HepG2 (cell line): ENCODE results near the gene SERTAD2. TPM values are rescaled to one million over a fixed set of nuclear protein-coding genes. Genes with fewer than 3 reads are reported as not detected.

ENCODE experiments used
- AFF4 ChIP-seq: sonication (generic); formaldehyde crosslinking; IDR thresholded peaks from 2 replicates; pipeline ENCODE4 v1.4.0; 2020; ENCODE audit warnings: missing genetic modification reagents
- GTF2F1 ChIP-seq: fragments of 150-350 bp; IDR thresholded peaks from 2 replicates; pipeline ENCODE4 v1.6.1; 2014; ENCODE audit warnings: low read length
- NCOR1 ChIP-seq: fragments of 200-600 bp; sonication (generic); IDR thresholded peaks from 2 replicates; pipeline ENCODE4 v1.7.0; 2017; ENCODE audit warnings: antibody characterized with exemption, low read length, borderline replicate concordance
- NR3C1 ChIP-seq: sonication (generic); formaldehyde crosslinking; IDR thresholded peaks from 2 replicates; pipeline ENCODE4 v1.4.0; 2020; ENCODE audit warnings: missing genetic modification reagents
- RBM39 ChIP-seq: fragments of 200-400 bp; formaldehyde crosslinking; IDR thresholded peaks from one replicate; pipeline ENCODE4 v1.6.1; 2018; ENCODE audit warnings: antibody characterized with exemption, mild to moderate bottlenecking, low read depth, low read length; ENCODE audit not compliant: poor library complexity, severe bottlenecking
- SMC3 ChIP-seq: IDR thresholded peaks from 2 replicates; pipeline ENCODE4 v1.6.1; 2011; ENCODE audit warnings: low read length, improper control_type of control experiment
- SOX6 ChIP-seq, 2 experiments: fragments of 450-650 bp in 1 of 2; sonication (generic) in 1 of 2; formaldehyde crosslinking in 1 of 2; IDR thresholded peaks; 2 replicates each; pipeline versions ENCODE4 v1.4.0 to v1.6.1; 2017 to 2020; ENCODE audit warnings: antibody characterized with exemption in 1 of 2, mild to moderate bottlenecking in 1 of 2, missing genetic modification reagents in 1 of 2
- SP5 ChIP-seq: IDR thresholded peaks from 2 replicates; pipeline ENCODE4 v1.6.1; 2016; ENCODE audit warnings: low read depth, borderline replicate concordance
- TARDBP ChIP-seq: sonication (generic); formaldehyde crosslinking; IDR thresholded peaks from 2 replicates; pipeline ENCODE4 v1.8.0; 2022; ENCODE audit warnings: mild to moderate bottlenecking, missing genetic modification reagents
- ZNF572 ChIP-seq: sonication (generic); formaldehyde crosslinking; IDR thresholded peaks from 2 replicates; pipeline ENCODE4 v1.5.1; 2020; ENCODE audit warnings: mild to moderate bottlenecking, missing genetic modification reagents
- ZNF576 ChIP-seq: sonication (generic); formaldehyde crosslinking; IDR thresholded peaks from 2 replicates; pipeline ENCODE4 v1.4.0; 2020; ENCODE audit warnings: mild to moderate bottlenecking, missing genetic modification reagents
- ZSCAN29 ChIP-seq: sonication (generic); formaldehyde crosslinking; conservative IDR thresholded peaks from 2 replicates; pipeline ENCODE4 v1.4.0; 2020; ENCODE audit warnings: mild to moderate bottlenecking, missing genetic modification reagents
- polyA plus RNA-seq, 8 experiments: library from polyadenylated mRNA; depleted of rRNA in 3 of 8; stranded (reverse) in 7 of 8; unstranded in 1 of 8; fragments of >200 nt; fragmentation: Illumina TruSeq in 4 of 8; extraction: Trizol in 4 of 8; gene quantifications; 2 replicates each; pipeline versions ENCODE4 v1.2.1 to v1.2.3, GENCODE V29; 2011 to 2016; ENCODE audit warnings: low read depth in 4 of 8, missing spikeins in 1 of 8, mixed read lengths in 1 of 8; ENCODE audit not compliant: insufficient read depth in 1 of 8
- total RNA-seq, 5 experiments: library from RNA; depleted of rRNA; stranded (reverse); fragments of >200 nt; fragmentation: Illumina TruSeq; extraction: Trizol; gene quantifications; 2 replicates each; pipeline ENCODE4 v1.2.3, GENCODE V29; 2016; ENCODE audit warnings: low read depth in 1 of 5
- TF ChIP-seq, protein P1 (sequence below): sonication (generic); formaldehyde crosslinking; IDR thresholded peaks from 2 replicates; pipeline ENCODE4 v1.4.0; 2020; ENCODE audit warnings: missing genetic modification reagents
- TF ChIP-seq, protein P2 (sequence below): IDR thresholded peaks from 2 replicates; pipeline ENCODE4 v1.6.1; 2016; ENCODE audit warnings: low read depth, missing genetic modification reagents, missing compliant biosample characterization
- TF ChIP-seq, protein P3 (sequence below): sonication (generic); formaldehyde crosslinking; IDR thresholded peaks from 2 replicates; pipeline ENCODE4 v1.9.0; 2022; ENCODE audit warnings: low read depth, missing genetic modification reagents

SERTAD2 gene
- total and polyA plus RNA-seq, 2 of the 13 experiments (the other 11 are each of a cell fraction or from before 2014, with no cell fraction given), result 6.7 to 22.6 TPM

DNA sequence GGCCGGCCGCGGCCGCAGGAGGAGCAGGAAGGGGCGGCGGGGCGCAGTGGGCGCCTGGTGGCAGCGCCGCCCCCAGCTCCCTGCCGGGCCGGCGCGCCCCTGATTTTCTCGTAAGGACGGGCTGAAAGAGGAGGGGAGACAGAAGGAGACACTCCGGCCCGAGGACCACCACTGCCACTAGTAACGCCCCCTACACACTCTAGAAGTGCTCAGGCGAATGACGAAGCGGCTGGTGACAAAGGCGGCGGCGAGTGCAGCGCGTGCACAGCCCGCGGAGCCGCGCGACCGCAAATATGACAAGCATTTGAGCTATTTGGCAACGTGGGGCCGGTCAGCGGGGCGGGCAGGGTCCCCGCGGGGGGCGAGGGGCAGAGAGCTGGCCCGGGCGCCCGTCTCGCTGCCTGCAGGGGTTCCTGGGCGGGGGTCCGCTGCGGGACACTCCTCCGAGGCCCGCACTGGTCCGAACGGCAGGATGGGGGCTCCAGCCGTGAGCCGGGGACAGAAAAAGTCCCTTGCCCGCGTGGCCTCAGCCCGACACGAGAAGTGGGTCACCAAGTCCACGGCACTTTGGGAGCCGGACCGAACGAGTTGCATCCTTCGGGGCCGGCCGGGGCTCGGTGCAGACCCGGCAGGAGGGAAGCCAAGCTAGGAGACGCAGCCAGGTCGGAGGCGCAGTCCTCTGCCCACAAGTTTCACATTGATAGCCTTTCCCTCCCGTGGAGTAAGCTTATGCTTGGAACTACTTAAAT, 524 bp upstream of the SERTAD2 start (continued):
- TF ChIP-seq ZNF576 (CRISPR knock-in tag), result peak; percentile 81; the same call in 1 of the 2 replicates
- TF ChIP-seq, protein P1, sequence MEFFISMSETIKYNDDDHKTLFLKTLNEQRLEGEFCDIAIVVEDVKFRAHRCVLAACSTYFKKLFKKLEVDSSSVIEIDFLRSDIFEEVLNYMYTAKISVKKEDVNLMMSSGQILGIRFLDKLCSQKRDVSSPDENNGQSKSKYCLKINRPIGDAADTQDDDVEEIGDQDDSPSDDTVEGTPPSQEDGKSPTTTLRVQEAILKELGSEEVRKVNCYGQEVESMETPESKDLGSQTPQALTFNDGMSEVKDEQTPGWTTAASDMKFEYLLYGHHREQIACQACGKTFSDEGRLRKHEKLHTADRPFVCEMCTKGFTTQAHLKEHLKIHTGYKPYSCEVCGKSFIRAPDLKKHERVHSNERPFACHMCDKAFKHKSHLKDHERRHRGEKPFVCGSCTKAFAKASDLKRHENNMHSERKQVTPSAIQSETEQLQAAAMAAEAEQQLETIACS (CRISPR knock-in tag), result peak; percentile 96
- TF ChIP-seq ZSCAN29 (CRISPR knock-in tag), result no peak; the same call in 1 of the 2 replicates
- TF ChIP-seq, protein P2, sequence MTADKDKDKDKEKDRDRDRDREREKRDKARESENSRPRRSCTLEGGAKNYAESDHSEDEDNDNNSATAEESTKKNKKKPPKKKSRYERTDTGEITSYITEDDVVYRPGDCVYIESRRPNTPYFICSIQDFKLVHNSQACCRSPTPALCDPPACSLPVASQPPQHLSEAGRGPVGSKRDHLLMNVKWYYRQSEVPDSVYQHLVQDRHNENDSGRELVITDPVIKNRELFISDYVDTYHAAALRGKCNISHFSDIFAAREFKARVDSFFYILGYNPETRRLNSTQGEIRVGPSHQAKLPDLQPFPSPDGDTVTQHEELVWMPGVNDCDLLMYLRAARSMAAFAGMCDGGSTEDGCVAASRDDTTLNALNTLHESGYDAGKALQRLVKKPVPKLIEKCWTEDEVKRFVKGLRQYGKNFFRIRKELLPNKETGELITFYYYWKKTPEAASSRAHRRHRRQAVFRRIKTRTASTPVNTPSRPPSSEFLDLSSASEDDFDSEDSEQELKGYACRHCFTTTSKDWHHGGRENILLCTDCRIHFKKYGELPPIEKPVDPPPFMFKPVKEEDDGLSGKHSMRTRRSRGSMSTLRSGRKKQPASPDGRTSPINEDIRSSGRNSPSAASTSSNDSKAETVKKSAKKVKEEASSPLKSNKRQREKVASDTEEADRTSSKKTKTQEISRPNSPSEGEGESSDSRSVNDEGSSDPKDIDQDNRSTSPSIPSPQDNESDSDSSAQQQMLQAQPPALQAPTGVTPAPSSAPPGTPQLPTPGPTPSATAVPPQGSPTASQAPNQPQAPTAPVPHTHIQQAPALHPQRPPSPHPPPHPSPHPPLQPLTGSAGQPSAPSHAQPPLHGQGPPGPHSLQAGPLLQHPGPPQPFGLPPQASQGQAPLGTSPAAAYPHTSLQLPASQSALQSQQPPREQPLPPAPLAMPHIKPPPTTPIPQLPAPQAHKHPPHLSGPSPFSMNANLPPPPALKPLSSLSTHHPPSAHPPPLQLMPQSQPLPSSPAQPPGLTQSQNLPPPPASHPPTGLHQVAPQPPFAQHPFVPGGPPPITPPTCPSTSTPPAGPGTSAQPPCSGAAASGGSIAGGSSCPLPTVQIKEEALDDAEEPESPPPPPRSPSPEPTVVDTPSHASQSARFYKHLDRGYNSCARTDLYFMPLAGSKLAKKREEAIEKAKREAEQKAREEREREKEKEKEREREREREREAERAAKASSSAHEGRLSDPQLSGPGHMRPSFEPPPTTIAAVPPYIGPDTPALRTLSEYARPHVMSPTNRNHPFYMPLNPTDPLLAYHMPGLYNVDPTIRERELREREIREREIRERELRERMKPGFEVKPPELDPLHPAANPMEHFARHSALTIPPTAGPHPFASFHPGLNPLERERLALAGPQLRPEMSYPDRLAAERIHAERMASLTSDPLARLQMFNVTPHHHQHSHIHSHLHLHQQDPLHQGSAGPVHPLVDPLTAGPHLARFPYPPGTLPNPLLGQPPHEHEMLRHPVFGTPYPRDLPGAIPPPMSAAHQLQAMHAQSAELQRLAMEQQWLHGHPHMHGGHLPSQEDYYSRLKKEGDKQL, result peak; percentile 36; the same call in 1 of the 2 replicates
- no peak for TF ChIP-seq TARDBP (CRISPR knock-in tag)
- TF ChIP-seq AFF4 (CRISPR knock-in tag), result no peak; the same call in 1 of the 2 replicates
- TF ChIP-seq, protein P3, sequence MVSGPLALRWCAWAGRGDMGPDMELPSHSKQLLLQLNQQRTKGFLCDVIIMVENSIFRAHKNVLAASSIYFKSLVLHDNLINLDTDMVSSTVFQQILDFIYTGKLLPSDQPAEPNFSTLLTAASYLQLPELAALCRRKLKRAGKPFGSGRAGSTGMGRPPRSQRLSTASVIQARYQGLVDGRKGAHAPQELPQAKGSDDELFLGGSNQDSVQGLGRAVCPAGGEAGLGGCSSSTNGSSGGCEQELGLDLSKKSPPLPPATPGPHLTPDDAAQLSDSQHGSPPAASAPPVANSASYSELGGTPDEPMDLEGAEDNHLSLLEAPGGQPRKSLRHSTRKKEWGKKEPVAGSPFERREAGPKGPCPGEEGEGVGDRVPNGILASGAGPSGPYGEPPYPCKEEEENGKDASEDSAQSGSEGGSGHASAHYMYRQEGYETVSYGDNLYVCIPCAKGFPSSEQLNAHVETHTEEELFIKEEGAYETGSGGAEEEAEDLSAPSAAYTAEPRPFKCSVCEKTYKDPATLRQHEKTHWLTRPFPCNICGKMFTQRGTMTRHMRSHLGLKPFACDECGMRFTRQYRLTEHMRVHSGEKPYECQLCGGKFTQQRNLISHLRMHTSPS, result no peak
- TF ChIP-seq SMC3, result no peak
- TF ChIP-seq SP5 (CRISPR knock-in tag), result 0 out of 2 replicates have a peak, but pooled peaks have one; percentile 40
- TF ChIP-seq NR3C1 (CRISPR knock-in tag), result no peak
- no peak; the same call in 1 of the 2 replicates for TF ChIP-seq GTF2F1
- peak; percentile 74 for TF ChIP-seq RBM39
- 0 out of 2 replicates have a peak, but pooled peaks have one; percentile 70 for TF ChIP-seq ZNF572 (CRISPR knock-in tag)
- TF ChIP-seq SOX6 (IDR thresholded peaks at IDR 0.05), result no peak
- peak; percentile 80 for TF ChIP-seq SOX6 (CRISPR knock-in tag; IDR thresholded peaks at IDR 0.05)
- no peak for TF ChIP-seq NCOR1
